Right lobe of liver (tissue), 4 donors: ENCODE measurements around the gene CBLN3.

Experiments used
- CTCF ChIP-seq, 4 donors: fragments of 200-600 bp in 3 of 4; fragments of 450-650 bp in 1 of 4; IDR thresholded peaks; one replicate each; pipeline versions ENCODE4 v1.5.1 to v1.8.0; 2016 to 2022; ENCODE audit warnings: antibody characterized with exemption in 4 of 4, mild to moderate bottlenecking in 2 of 4
- POLR2A ChIP-seq: fragments of 450-650 bp; IDR thresholded peaks from one replicate; pipeline ENCODE4 v1.6.1; 2017; ENCODE audit warnings: antibody characterized with exemption, mild to moderate bottlenecking
- donor health status: DM: no; HTN: no; CAD: no.
- donor health status: DM: no; HTN: no; CAD: no.
- donor health status: DM: no; HTN: yes; CAD: no.

DNA sequence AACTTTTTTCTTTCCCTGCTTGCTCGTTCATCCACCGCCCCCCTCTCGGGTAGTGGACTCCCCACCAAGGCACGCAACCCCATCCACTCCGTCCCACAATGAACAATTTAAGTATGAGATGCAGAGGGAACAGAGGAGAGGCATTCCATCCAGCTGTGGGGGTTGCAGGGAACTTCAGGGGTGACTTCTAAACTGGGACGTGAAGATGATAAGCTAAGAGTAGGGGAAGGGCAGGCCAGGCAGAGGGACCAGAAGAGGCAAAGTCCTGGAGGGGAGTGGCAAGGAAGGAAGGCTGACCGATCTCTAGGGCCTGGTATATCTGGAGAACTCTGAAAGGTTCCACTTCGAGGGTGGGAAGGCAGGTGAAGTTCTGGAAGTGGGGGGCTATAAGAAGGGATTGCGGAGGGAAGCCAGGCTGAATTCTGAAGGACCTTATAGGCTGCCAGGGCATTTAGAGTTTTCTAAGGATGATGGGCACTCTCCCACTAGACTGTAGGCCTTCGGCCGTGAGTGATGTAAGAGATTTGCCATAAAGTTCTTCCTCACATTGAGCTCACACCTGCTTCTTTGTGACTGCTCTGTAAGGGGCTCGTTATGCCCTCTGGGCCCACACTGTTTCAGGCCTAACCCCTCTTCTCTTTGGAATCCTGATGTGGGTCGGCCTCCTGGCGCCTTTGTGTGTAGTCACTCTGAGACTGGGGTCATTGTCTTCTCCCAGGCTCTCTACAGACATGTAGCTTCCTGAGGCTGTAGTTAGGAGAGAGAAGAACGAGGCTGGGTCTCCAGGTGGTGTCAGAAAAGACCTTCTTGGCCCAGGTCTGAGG is 49.3 kb downstream of the CBLN3 start:
- no peak for TF ChIP-seq POLR2A
- TF ChIP-seq CTCF (IDR thresholded peaks at IDR 0.05), result no peak
